BJ (cell line): ENCODE results near the gene TRIM63. TPM values are rescaled to one million over a fixed set of nuclear protein-coding genes. Genes with fewer than 3 reads are reported as not detected.

Experiments
- CTCF ChIA-PET: fragments of 350-600 bp; formaldehyde crosslinking; extraction: SDS; loops from one replicate; lab custom pipeline; 2021; ENCODE audit warnings: antibody characterized with exemption, inconsistent platforms; lab: Yijun Ruan, JAX
- POLR2A ChIA-PET: fragments of 300-600 bp; sonication (Branson Sonifier 250); formaldehyde crosslinking; extraction: SDS; loops from one replicate; lab custom pipeline; 2021; ENCODE audit warnings: antibody characterized with exemption; lab: Charles Lee
- DNase-seq: peaks from one replicate; pipeline ENCODE4 v3.0.0-alpha.2; 2011; ENCODE audit warnings: low read depth
- H3K27me3 ChIP-seq: 2 replicates; pipeline ENCODE4 v1.6.0; 2011; ENCODE audit warnings: low read length; ENCODE audit not compliant: control insufficient read depth, insufficient read depth
- H3K36me3 ChIP-seq: 2 replicates; pipeline ENCODE4 v1.5.1; 2011; ENCODE audit warnings: low read length; ENCODE audit not compliant: control insufficient read depth, insufficient read depth
- H3K4me3 ChIP-seq: 2 replicates; pipeline ENCODE4 v1.5.1; 2011; ENCODE audit warnings: low read depth, mild to moderate bottlenecking, control low read depth, low read length
- CTCF ChIP-seq: IDR thresholded peaks from 2 replicates; pipeline ENCODE4 v1.5.1; 2011; ENCODE audit warnings: low read depth, mild to moderate bottlenecking, control low read depth, inconsistent platforms, low read length, moderate library complexity; ENCODE audit not compliant: insufficient read depth
- polyA plus RNA-seq: library from polyadenylated mRNA; depleted of rRNA; stranded (reverse); fragments of >200 nt; gene quantifications from 2 replicates; pipeline ENCODE4 v1.2.3, GENCODE V29; 2011

The TRIM63 gene
- polyA plus RNA-seq, 1 experiment, result not detected

- DNase-seq, result no peak
- ChIA-PET POLR2A (interaction anchor here (0.6 kb wide), 1 partner anchor 39 kb away, joined by 3 read pairs; the partner anchor contains the start of gene PAFAH2), CTCF (interaction anchor here (0.5 to 5.4 kb wide), 41 partner anchors 9 to 455 kb away, joined by 3 to 90 read pairs (median 5); partner anchors contain the start of genes CEP85, EXTL1, PAFAH2 and SLC30A2)
- peak overlapping the region; percentile 90 for H3K4me3 ChIP-seq
- H3K36me3 ChIP-seq, result no peaks in the 10 kb centered on the region
- peak; percentile 99 for TF ChIP-seq CTCF
- H3K27me3 ChIP-seq, result peaks cover 4% of the 10 kb centered on the region; the same call in 1 of the 2 replicates
These were observed 31.3 kb downstream of the TRIM63 start for GRCh38 chr1:26035959-26036755.

GRCh38 chr1:26035203-26035958, 32.0 kb downstream of the TRIM63 start:
- DNase-seq, result no peak
- Histone ChIP-seq H3K27me3 (peaks cover 2% of the 10 kb centered on the region; the same call in 1 of the 2 replicates), H3K36me3 (no peaks in the 10 kb centered on the region), H3K4me3 (peak overlapping the region; percentile 90)
- POLR2A ChIA-PET, result no interaction called here
- no peak for TF ChIP-seq CTCF
- CTCF ChIA-PET, result interaction anchor here (0.7 to 5.4 kb wide), 37 partner anchors 9 to 454 kb away, joined by 3 to 90 read pairs (median 7); partner anchors contain the start of genes C1orf232, CEP85, EXTL1 and SLC30A2

- TF ChIP-seq CTCF, result no peak
- Histone ChIP-seq H3K27me3 (peaks cover 2% of the 10 kb centered on the region; the same call in 1 of the 2 replicates), H3K4me3 (peak overlapping the region; percentile 90), H3K36me3 (no peaks in the 10 kb centered on the region)
- no peak for DNase-seq
- CTCF ChIA-PET, result interaction anchor here (0.7 to 5.4 kb wide), 24 partner anchors 8 to 382 kb away, joined by 3 to 90 read pairs (median 6); partner anchors contain the start of genes C1orf232, CEP85, SLC30A2 and ZNF593
- POLR2A ChIA-PET, result no interaction called here
These were observed 32.8 kb downstream of the TRIM63 start for GRCh38 chr1:26034504-26035202.

- Histone ChIP-seq H3K27me3 (no peaks in the 10 kb centered on the region), H3K36me3 (no peaks in the 10 kb centered on the region), H3K4me3 (no peak overlapping the region)
- TF ChIP-seq CTCF, result no peak
- no peak for DNase-seq
- ChIA-PET CTCF (interaction anchor here (0.8 to 5.4 kb wide), 3 partner anchors 11 to 137 kb away, joined by 3 to 90 read pairs (median 5); partner anchors contain the start of gene EXTL1), POLR2A (no interaction called here)
These were observed 34.6 kb downstream of the TRIM63 start for GRCh38 chr1:26032656-26033357.
